Right forelimb (tissue), 1 donor: ENCODE measurements around the gene NCF2.

Source experiments
- DNase-seq: peaks from one replicate; pipeline ENCODE4 v3.0.0-alpha.2; 2018

The NCF2 gene

GRCh38 chr1:183583466-183583865 is 6.8 kb downstream of the NCF2 start:
- DNase-seq = no peak

- DNase-seq = no peak
Measured at GRCh38 chr1:183582021-183582713, 8.1 kb downstream of the NCF2 start.

- DNase-seq = no peak
Measured at GRCh38 chr1:183580281-183580682, 10.0 kb downstream of the NCF2 start.

- no peak for DNase-seq
Measured at GRCh38 chr1:183578856-183579255, 11.4 kb downstream of the NCF2 start.

GRCh38 chr1:183577897-183578465 is 12.3 kb downstream of the NCF2 start:
- DNase-seq = no peak

GRCh38 chr1:183576537-183576936 is 13.7 kb downstream of the NCF2 start:
- DNase-seq = no peak

- no peak for DNase-seq
Measured at GRCh38 chr1:183575606-183576005, 14.7 kb downstream of the NCF2 start.

- DNase-seq = no peak
Measured at GRCh38 chr1:183572721-183573120, 17.5 kb downstream of the NCF2 start.

- DNase-seq = no peak
Measured at GRCh38 chr1:183571678-183572268, 18.5 kb downstream of the NCF2 start.

- DNase-seq = no peak
Measured at GRCh38 chr1:183570451-183570850, 19.8 kb downstream of the NCF2 start.

GRCh38 chr1:183569801-183570200 is 20.5 kb downstream of the NCF2 start:
- DNase-seq = no peak

GRCh38 chr1:183569141-183569540 is 21.1 kb downstream of the NCF2 start:
- DNase-seq = no peak

GRCh38 chr1:183568176-183569021 is 21.9 kb downstream of the NCF2 start:
- no peak for DNase-seq

- no peak for DNase-seq
Measured at GRCh38 chr1:183567584-183567983, 22.7 kb downstream of the NCF2 start.

- no peak for DNase-seq
Measured at GRCh38 chr1:183566026-183566425, 24.2 kb downstream of the NCF2 start.

GRCh38 chr1:183565261-183565660 is 25.0 kb downstream of the NCF2 start:
- no peak for DNase-seq

- DNase-seq = no peak
Measured at GRCh38 chr1:183562701-183563100, 27.6 kb downstream of the NCF2 start.

GRCh38 chr1:183559061-183559460 is 31.2 kb downstream of the NCF2 start:
- no peak for DNase-seq

- no peak for DNase-seq
Measured at GRCh38 chr1:183554577-183554976, 35.7 kb downstream of the NCF2 start.

- DNase-seq = no peak
Measured at GRCh38 chr1:183553764-183554163, 36.5 kb downstream of the NCF2 start.

- DNase-seq = no peak
Measured at GRCh38 chr1:183553331-183553730, 36.9 kb downstream of the NCF2 start.

- no peak for DNase-seq
Measured at GRCh38 chr1:183552891-183553290, 37.4 kb downstream of the NCF2 start.

- no peak for DNase-seq
Measured at GRCh38 chr1:183552441-183552840, 37.8 kb downstream of the NCF2 start.

- DNase-seq = no peak
Measured at GRCh38 chr1:183551924-183552323, 38.3 kb downstream of the NCF2 start.
